Activated CD4-positive, alpha-beta T cell treated with anti-CD3 and anti-CD28 coated beads, Interleukin-2, amount 50 U/mL, for 1 hour (primary cell): ENCODE measurements around the gene MEAK7.

Experiments
- DNase-seq: peaks from one replicate; pipeline ENCODE4 v3.0.0-alpha.2; 2020

MEAK7 gene

GRCh38 chr16:84486126-84486525, 18.3 kb downstream of the MEAK7 start:
- no peak for DNase-seq

- DNase-seq: no peak
These were observed 19.0 kb downstream of the MEAK7 start for GRCh38 chr16:84485255-84486010.

DNA sequence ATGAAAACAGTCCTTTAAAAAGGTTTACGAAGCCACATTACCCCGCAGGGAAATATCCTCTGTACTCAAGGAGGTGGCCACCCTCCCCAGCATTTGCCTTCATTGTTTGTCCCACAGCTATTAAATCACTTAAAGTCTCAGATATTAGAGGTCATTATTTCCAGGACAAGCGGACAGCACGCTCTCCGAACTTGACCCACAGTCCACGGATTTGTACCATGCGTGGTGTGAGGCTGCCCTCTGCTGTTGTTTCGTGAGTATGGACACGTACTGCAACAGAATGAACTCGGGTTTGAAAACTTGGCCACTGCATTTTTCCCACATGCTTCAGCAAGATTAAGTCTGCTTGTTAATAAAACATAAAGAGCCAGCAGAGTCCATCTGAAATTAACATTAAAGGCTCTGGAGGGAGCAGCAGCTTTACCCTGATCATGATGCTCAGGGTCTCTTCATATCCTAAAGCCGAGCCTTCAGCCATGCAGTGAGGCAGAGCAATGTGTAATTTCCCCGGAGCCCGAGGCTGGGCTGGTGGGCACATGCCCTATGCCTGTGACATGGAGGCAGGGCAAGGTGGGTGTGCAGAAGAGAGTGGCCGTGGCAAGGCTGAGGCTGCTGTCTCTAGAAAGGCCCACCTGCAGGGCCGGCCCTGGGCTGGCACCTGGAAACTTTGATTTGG, 19.7 kb downstream of the MEAK7 start:
- DNase-seq: no peak

- no peak for DNase-seq
These were observed 20.4 kb downstream of the MEAK7 start for GRCh38 chr16:84483882-84484565.

- no peak for DNase-seq
These were observed 21.2 kb downstream of the MEAK7 start for GRCh38 chr16:84482951-84483881.

GRCh38 chr16:84482001-84482891, 22.2 kb downstream of the MEAK7 start:
- DNase-seq: no peak

GRCh38 chr16:84481051-84481735, 23.3 kb downstream of the MEAK7 start:
- no peak for DNase-seq

- DNase-seq: no peak
These were observed 24.6 kb downstream of the MEAK7 start for GRCh38 chr16:84479716-84480450.

DNA sequence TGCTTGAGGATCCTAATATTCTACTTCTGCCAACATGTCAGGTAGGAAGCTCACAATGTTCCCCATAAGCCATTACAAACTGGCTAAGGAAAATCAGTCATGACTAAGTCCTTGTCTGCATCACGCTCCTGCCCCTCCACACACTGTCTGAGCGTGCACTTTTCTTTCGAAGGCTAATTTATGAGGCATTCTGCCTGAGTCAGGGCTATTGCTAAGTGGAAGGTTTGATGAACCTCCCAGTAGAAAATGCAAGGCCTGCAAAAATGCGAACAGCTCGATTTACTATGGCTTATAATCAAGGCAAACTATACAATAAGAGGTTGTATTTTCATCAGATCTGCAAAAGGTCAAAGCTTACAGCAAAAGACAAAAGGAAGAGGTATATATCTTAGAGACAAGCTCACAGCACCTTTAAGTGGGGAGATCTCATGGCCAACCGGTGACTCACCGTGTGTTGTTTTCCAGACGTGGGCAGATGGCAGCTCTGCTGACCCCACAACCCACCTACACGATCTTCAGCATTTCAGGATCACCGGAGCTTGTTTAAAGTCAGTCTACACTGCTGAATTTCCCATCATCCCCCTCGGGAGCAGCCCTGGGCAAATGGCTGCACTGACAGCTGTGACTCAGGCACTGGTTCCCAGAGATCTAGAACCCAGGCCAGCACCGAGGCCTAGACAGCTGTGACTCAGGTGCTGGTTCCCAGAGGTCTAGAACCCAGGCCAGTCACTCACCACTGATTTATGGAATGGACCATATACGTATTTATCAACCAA, 26.1 kb downstream of the MEAK7 start:
- DNase-seq: no peak

GRCh38 chr16:84477661-84478060, 26.8 kb downstream of the MEAK7 start:
- DNase-seq: no peak

GRCh38 chr16:84476401-84476800, 28.1 kb downstream of the MEAK7 start:
- no peak for DNase-seq

DNA sequence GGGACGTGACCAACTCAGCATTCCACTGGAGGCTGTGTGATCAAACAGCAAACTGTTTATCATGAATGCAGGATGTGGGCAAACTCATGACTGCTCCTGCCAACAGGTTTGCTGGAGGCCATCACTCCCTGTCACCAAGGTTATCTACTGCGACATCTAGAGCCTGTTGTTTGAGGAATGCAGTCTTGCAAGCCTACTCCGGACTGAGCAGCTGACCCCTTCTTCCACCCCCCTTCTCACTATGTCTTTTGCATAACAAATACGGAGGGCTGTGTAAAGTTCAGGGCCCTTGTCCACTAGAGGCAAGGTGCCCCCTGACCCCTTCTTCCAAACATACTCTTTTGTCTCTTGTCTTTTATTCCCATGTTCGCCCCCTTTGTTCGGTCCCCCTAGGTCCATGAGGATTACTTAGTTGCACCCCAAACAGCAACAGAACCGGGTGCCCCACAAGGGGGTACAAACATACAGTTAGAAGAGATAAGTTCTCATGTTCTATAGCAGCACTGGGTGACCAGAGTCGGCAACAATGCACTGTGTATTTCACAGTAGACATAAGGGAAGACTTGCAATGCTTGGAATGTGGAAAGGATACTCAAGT, 28.7 kb downstream of the MEAK7 start:
- DNase-seq: no peak

GRCh38 chr16:84471966-84472365, 32.5 kb downstream of the MEAK7 start:
- DNase-seq: no peak

GRCh38 chr16:84471316-84471715, 33.1 kb downstream of the MEAK7 start:
- DNase-seq: no peak

DNA sequence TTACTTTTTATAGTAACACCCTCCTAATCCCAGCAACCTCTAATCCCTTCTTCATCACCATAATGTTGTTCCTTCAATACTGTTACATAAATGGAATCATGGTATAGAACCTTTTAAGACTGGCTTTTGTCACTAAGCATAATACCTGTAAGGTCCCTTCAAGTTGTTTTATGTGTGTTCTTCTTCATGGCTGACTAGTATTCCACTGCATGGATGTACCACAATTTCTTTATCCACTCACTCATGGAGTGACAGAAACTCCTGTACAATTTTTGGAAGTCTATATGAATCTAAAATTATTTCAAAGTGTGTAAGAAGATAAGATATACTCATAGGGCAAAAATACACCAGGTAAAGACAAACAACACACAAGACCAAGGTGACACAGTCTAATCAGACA, 36.8 kb downstream of the MEAK7 start:
- DNase-seq: no peak

GRCh38 chr16:84467256-84467655, 37.2 kb downstream of the MEAK7 start:
- no peak for DNase-seq

GRCh38 chr16:84466692-84467091, 37.8 kb downstream of the MEAK7 start:
- no peak for DNase-seq

DNA sequence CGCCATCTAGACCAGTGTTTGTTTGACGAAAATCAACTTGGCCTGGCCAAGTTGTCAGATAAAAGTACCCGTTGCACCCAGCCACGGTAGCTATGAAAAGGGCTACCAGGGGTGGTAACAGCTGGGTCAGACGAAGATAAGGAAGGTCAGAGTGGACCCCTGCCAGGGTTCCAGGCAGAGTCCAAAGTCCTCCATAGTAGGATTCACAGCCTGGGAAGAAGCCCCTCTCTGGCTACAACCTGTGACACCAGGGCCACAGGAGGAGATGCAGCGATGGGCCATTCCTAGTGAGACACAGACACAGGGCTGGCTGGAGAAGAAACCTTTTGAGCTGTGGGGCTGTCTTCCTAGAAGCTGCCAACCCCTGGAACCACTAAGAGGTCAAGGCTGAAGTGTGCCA, 39.3 kb downstream of the MEAK7 start:
- DNase-seq: no peak

DNA sequence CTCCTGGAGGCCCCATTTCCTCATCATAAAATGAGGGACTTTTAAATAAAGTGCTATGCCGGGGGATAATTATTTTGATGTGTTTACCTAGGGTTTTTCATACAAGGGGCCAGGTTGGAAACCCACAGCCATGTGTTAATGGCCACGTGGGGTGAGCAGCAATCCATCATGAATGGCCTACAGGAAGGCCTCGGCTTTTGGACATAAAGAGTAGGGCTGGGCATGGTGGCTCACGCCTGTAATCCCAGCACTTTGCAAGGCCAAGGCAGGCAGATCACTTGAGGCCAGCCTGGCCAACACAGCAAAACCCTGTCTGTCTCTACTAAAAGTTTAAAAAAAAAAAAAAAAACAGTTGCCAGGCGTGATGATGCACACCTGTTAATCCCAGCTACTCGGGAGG, 40.3 kb downstream of the MEAK7 start:
- no peak for DNase-seq
